Body of pancreas (tissue), 4 donors: ENCODE measurements around the gene DCXR.

Source experiments
- POLR2A ChIP-seq, 3 donors: fragments of 450-650 bp; IDR thresholded peaks; one replicate each; pipeline ENCODE4 v1.6.1; 2016; ENCODE audit warnings: antibody characterized with exemption in 3 of 3, mild to moderate bottlenecking in 2 of 3
- TF ChIP-seq, protein P1 (sequence below), 7 experiments: fragments of 450-650 bp in 4 of 7; fragments of 200-600 bp in 3 of 7; sonication (generic) in 3 of 7; IDR thresholded peaks; one replicate each; pipeline ENCODE4 v1.5.1; 2016 to 2019; ENCODE audit warnings: antibody characterized with exemption in 7 of 7

- TF ChIP-seq, protein P1, sequence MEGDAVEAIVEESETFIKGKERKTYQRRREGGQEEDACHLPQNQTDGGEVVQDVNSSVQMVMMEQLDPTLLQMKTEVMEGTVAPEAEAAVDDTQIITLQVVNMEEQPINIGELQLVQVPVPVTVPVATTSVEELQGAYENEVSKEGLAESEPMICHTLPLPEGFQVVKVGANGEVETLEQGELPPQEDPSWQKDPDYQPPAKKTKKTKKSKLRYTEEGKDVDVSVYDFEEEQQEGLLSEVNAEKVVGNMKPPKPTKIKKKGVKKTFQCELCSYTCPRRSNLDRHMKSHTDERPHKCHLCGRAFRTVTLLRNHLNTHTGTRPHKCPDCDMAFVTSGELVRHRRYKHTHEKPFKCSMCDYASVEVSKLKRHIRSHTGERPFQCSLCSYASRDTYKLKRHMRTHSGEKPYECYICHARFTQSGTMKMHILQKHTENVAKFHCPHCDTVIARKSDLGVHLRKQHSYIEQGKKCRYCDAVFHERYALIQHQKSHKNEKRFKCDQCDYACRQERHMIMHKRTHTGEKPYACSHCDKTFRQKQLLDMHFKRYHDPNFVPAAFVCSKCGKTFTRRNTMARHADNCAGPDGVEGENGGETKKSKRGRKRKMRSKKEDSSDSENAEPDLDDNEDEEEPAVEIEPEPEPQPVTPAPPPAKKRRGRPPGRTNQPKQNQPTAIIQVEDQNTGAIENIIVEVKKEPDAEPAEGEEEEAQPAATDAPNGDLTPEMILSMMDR (IDR thresholded peaks at IDR 0.05) = no peak
- no peak for TF ChIP-seq POLR2A (IDR thresholded peaks at IDR 0.05)
These were observed 35.9 kb downstream of the DCXR start for GRCh38 chr17:82001571-82002056.
